Measurements from ENCODE around the gene SERPINE1. TPM values are rescaled to one million over a fixed set of nuclear protein-coding genes. Genes with fewer than 3 reads are reported as not detected.
A peak's percentile ranks its signal among the peaks of the same experiment; 100 is the strongest.

The SERPINE1 gene
- total RNA-seq, 1 donor from 2014 or later: not detected

DNA sequence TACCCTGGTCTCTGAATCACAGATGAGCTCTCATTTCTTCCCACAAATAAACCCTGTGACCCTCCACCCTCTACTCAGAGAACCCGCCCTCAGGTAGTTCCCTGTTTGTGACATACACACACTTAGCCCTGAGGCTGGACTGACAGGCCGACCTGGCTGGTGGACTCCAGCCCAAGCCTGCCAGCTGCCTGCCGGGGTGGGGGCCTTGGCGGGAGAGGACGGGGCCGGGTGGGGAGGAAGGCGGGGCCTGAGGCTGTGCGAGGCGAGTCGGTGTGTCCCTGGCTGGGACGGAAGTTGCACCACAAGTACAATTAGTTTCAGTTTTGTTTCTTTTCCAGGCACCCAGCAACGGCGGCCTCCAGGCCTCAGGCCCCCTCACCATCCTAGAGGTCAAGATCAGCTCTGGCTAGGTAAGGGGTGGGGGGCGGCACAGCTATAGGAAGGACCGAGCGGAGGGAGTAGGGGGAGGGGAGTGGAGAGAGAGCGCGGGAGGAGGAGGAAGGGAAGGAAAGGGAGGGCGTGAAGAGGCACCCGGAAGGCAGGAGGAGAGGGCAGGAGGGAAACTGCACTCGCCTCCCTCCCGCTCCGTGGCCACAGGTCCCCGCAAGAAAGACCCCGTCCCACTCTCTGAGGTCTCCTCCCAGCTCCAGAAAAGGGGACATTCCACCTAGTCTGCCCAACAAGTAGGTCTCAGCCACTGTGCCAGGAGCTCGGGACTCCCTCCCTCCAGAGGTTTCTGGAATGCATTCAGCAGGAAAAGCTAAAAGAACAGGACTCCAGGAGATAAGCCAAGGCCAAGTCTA lies 41.5 kb upstream of the SERPINE1 start, which contains the start of gene TRIM56:
TRIM56 (plus strand) TSS at position 320 of the 803 bp plus-strand sequence. CDS start 1,832 bp downstream, outside the sequence.
- CTCF ChIA-PET: interaction anchor here (1.0 to 2.3 kb wide), 5 partner anchors 8 to 286 kb away, joined by 3 to 6 read pairs (median 4); no protein-coding TSS in a partner anchor
- Mint-ChIP-seq H3K4me1 (peaks cover 24% of the 10 kb centered on the region), H3K36me3 (ENCODE audit: low read depth) (peaks cover 25% of the 10 kb centered on the region), H3K27ac (peak within 1 kb of the TSS; percentile 97), H3K4me3 (peak within 1 kb of the TSS; percentile 99), H3K27me3 (no peaks in the 10 kb centered on the region), H3K9me3 (no peaks in the 10 kb centered on the region)
- intact Hi-C loops (cut with micrococcal nuclease): loop anchor here (1.0 to 5.0 kb wide), 3 partner anchors 8 to 107 kb away; no protein-coding TSS in a partner anchor
- peak; percentile 69 for DNase-seq
- peak; percentile 99 for ATAC-seq (ENCODE audit: low read depth)
- TF ChIP-seq, protein P1, sequence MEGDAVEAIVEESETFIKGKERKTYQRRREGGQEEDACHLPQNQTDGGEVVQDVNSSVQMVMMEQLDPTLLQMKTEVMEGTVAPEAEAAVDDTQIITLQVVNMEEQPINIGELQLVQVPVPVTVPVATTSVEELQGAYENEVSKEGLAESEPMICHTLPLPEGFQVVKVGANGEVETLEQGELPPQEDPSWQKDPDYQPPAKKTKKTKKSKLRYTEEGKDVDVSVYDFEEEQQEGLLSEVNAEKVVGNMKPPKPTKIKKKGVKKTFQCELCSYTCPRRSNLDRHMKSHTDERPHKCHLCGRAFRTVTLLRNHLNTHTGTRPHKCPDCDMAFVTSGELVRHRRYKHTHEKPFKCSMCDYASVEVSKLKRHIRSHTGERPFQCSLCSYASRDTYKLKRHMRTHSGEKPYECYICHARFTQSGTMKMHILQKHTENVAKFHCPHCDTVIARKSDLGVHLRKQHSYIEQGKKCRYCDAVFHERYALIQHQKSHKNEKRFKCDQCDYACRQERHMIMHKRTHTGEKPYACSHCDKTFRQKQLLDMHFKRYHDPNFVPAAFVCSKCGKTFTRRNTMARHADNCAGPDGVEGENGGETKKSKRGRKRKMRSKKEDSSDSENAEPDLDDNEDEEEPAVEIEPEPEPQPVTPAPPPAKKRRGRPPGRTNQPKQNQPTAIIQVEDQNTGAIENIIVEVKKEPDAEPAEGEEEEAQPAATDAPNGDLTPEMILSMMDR (IDR thresholded peaks at IDR 0.05): no peak
- POLR2A ChIA-PET: interaction anchor here (0.5 to 2.0 kb wide), 17 partner anchors 10 to 810 kb away, joined by 3 to 18 read pairs (median 4); partner anchors contain the start of genes NAT16, SRRT, TSC22D4 and UFSP1

DNA sequence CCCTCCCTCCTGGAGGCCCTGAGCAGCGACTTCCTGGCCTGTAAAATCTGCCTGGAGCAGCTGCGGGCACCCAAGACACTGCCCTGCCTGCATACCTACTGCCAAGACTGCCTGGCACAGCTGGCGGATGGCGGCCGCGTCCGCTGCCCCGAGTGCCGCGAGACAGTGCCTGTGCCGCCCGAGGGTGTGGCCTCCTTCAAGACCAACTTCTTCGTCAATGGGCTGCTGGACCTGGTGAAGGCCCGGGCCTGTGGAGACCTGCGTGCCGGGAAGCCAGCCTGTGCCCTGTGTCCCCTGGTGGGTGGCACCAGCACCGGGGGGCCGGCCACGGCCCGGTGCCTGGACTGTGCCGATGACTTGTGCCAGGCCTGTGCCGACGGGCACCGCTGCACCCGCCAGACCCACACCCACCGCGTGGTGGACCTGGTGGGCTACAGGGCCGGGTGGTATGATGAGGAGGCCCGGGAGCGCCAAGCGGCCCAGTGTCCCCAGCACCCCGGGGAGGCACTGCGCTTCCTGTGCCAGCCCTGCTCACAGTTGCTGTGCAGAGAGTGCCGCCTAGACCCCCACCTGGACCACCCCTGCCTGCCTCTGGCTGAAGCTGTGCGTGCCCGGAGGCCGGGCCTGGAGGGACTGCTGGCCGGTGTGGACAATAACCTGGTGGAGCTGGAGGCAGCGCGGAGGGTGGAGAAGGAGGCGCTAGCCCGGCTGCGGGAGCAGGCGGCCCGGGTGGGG lies 39.4 kb upstream of the SERPINE1 start:
- Mint-ChIP-seq H3K9me3 (no peaks in the 10 kb centered on the region), H3K4me3 (no peak overlapping the region), H3K36me3 (ENCODE audit: low read depth) (peaks cover 41% of the 10 kb centered on the region), H3K27me3 (no peaks in the 10 kb centered on the region), H3K4me1 (peaks cover 29% of the 10 kb centered on the region), H3K27ac (no peak overlapping the region)
- CTCF ChIA-PET: interaction anchor here (2.3 kb wide), 1 partner anchor 10 kb away, joined by 6 read pairs; no protein-coding TSS in a partner anchor
- intact Hi-C loops (cut with micrococcal nuclease): loop anchor here (5.0 kb wide), 1 partner anchor 105 kb away; no protein-coding TSS in a partner anchor
- no peak for DNase-seq
- POLR2A ChIA-PET: interaction anchor here (0.6 to 1.5 kb wide), 3 partner anchors 14 to 130 kb away, joined by 3 to 6 read pairs (median 3); no protein-coding TSS in a partner anchor
- TF ChIP-seq, protein P1 (IDR thresholded peaks at IDR 0.05): no peak
- no peak for ATAC-seq (ENCODE audit: low read depth)

GRCh38 chr7:101088069-101088425 lies 38.9 kb upstream of the SERPINE1 start:
- ChIA-PET POLR2A (interaction anchor here (0.6 to 1.5 kb wide), 2 partner anchors 78 to 130 kb away, joined by 3 read pairs; no protein-coding TSS in a partner anchor), CTCF (no interaction called here)
- DNase-seq (no peak), ATAC-seq (ENCODE audit: low read depth) (no peak)
- no peak overlapping the region for H3K4me3 Mint-ChIP-seq
- H3K9me3 Mint-ChIP-seq: no peaks in the 10 kb centered on the region
- peaks cover 29% of the 10 kb centered on the region for H3K4me1 Mint-ChIP-seq
- TF ChIP-seq, protein P1 (IDR thresholded peaks at IDR 0.05): no peak
- intact Hi-C loops (cut with micrococcal nuclease): loop anchor here (5.0 kb wide), 1 partner anchor 104 kb away; no protein-coding TSS in a partner anchor
- H3K27ac Mint-ChIP-seq: no peak overlapping the region
- peaks cover 44% of the 10 kb centered on the region for H3K36me3 Mint-ChIP-seq (ENCODE audit: low read depth)
- H3K27me3 Mint-ChIP-seq: no peaks in the 10 kb centered on the region

DNA sequence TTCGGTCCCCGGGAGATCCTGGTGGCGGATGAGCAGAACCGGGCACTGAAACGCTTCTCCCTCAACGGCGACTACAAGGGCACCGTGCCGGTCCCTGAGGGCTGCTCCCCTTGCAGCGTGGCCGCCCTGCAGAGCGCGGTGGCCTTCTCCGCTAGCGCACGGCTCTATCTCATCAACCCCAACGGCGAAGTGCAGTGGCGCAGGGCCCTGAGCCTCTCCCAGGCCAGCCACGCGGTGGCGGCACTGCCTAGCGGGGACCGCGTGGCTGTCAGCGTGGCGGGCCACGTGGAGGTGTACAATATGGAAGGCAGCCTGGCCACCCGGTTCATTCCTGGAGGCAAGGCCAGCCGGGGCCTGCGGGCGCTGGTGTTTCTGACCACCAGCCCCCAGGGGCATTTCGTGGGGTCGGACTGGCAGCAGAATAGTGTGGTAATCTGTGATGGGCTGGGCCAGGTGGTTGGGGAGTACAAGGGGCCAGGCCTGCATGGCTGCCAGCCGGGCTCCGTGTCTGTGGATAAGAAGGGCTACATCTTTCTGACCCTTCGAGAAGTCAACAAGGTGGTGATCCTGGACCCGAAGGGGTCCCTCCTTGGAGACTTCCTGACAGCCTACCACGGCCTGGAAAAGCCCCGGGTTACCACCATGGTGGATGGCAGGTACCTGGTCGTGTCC lies 37.9 kb upstream of the SERPINE1 start:
- DNase-seq: no peak
- no peaks in the 10 kb centered on the region for H3K9me3 Mint-ChIP-seq
- no peak overlapping the region for H3K27ac Mint-ChIP-seq
- ATAC-seq (ENCODE audit: low read depth): no peak
- intact Hi-C loops (cut with micrococcal nuclease): loop anchor here (5.0 kb wide), 1 partner anchor 103 kb away; no protein-coding TSS in a partner anchor
- H3K4me3 Mint-ChIP-seq: no peak overlapping the region
- no peaks in the 10 kb centered on the region for H3K27me3 Mint-ChIP-seq
- TF ChIP-seq, protein P1 (IDR thresholded peaks at IDR 0.05): no peak
- CTCF ChIA-PET: no interaction called here
- H3K4me1 Mint-ChIP-seq: peaks cover 29% of the 10 kb centered on the region
- peaks cover 47% of the 10 kb centered on the region for H3K36me3 Mint-ChIP-seq (ENCODE audit: low read depth)
- POLR2A ChIA-PET: no interaction called here

Measured in activated B cell treated with CpG ODN at 0.5 μM for 24 hours (primary cell).